Transverse colon (tissue), 4 donors: ENCODE results near the gene PJA1. TPM values are rescaled to one million over a fixed set of nuclear protein-coding genes. Genes with fewer than 3 reads are reported as not detected.

Experiments used
- DNase-seq: peaks from one replicate; pipeline ENCODE4 v3.0.0-alpha.2; 2019
- H3K27ac ChIP-seq, 4 donors: fragments of 200-600 bp; sonication (generic); 2 replicates each; pipeline ENCODE4 v1.5.1; 2016 to 2018; ENCODE audit warnings: inconsistent platforms in 4 of 4
- H3K27me3 ChIP-seq: fragments of 200-600 bp; sonication (generic); 2 replicates; pipeline ENCODE4 v1.5.1; 2017; ENCODE audit warnings: inconsistent platforms
- H3K36me3 ChIP-seq, 4 donors: fragments of 200-600 bp; sonication (generic); 2 replicates each; pipeline ENCODE4 v1.5.1; 2017 to 2019; ENCODE audit warnings: inconsistent platforms in 4 of 4
- H3K4me1 ChIP-seq, 4 donors: fragments of 200-600 bp; sonication (generic); 2 replicates each; pipeline ENCODE4 v1.5.1; 2017 to 2020; ENCODE audit warnings: inconsistent platforms in 4 of 4
- H3K4me3 ChIP-seq, 4 donors: fragments of 200-600 bp; sonication (generic); 1 replicate in 1 of 4; 2 replicates in 3 of 4; pipeline versions ENCODE4 v1.5.1 to v1.6.1; 2017 to 2019; ENCODE audit warnings: inconsistent platforms in 4 of 4
- H3K9me3 ChIP-seq, 2 donors: fragments of 200-600 bp; sonication (generic); 2 replicates each; pipeline ENCODE4 v1.5.1; 2017 to 2019; ENCODE audit warnings: inconsistent platforms in 2 of 2
- EP300 ChIP-seq: sonication (generic); formaldehyde crosslinking; IDR thresholded peaks from one replicate; pipeline ENCODE4 v1.6.1; 2017; ENCODE audit warnings: antibody characterized with exemption, low read depth
- POLR2A ChIP-seq: fragments of 450-650 bp; IDR thresholded peaks from one replicate; pipeline ENCODE4 v1.6.1; 2016; ENCODE audit warnings: antibody characterized with exemption, mild to moderate bottlenecking, moderate library complexity
- POLR2AphosphoS5 ChIP-seq, 3 donors: sonication (generic); formaldehyde crosslinking; IDR thresholded peaks; one replicate each; pipeline ENCODE4 v1.6.1; 2016; ENCODE audit warnings: antibody characterized with exemption in 3 of 3
- WGBS, 2 donors: methylation state at CpG; one replicate each; pipeline ENCODE4 v1.1.5; 2018; ENCODE audit warnings: low coverage in 1 of 2; 5-methylcytosine and 5-hydroxymethylcytosine counted together
- in situ Hi-C, 4 donors: fragments of 200-750 bp; cut with MboI; loops; one replicate each; pipeline versions ENCODE4 v1.15.0 to v1.15.1; 2017; ENCODE audit warnings: low sequenced_read_pairs in 3 of 4, low pct_ligation_motif_present in 1 of 4, low pct_unique_long_range_greater_than_20kb in 1 of 4
- intact Hi-C: fragments of 100-400 bp; cut with DNase I; formaldehyde crosslinking; loops from one replicate; pipeline ENCODE4 v1.15.1; 2023; ENCODE audit warnings: low total_unique reads
- total RNA-seq, 4 donors: library from RNA; depleted of rRNA; stranded (reverse); fragments of >200 nt; gene quantifications; one replicate each; pipeline ENCODE4 v1.1.0, GENCODE V29; 2016
- TF ChIP-seq, protein P1 (sequence below), 5 experiments: fragments of 200-600 bp in 3 of 5; fragments of 450-650 bp in 2 of 5; sonication (generic) in 3 of 5; IDR thresholded peaks; 1 replicate in 2 of 5; 2 replicates in 3 of 5; pipeline ENCODE4 v1.5.1; 2016 to 2017; ENCODE audit warnings: antibody characterized with exemption in 5 of 5, inconsistent platforms in 3 of 5, mild to moderate bottlenecking in 2 of 5, moderate library complexity in 1 of 5

Gene PJA1
- total RNA-seq, 4 donors from 2014 or later = 2.2 to 31.4 (median 6.9) TPM

- H3K27me3 ChIP-seq = peaks cover 5% of the 10 kb centered on the region
- DNase-seq = no peak
- no peaks in the 10 kb centered on the region for H3K9me3 ChIP-seq
- H3K36me3 ChIP-seq = no peaks in the 10 kb centered on the region
- H3K4me3 ChIP-seq = no peak overlapping the region
- peak overlapping the region; percentile 28 to 71 (median 66) for H3K27ac ChIP-seq
- 71% methylated on average over 11 of the region's 11 CpGs; no CpG with 5 or more reads in 1 of the 2 donors for WGBS, 2 donors
- no peak for TF ChIP-seq POLR2AphosphoS5 (IDR thresholded peaks at IDR 0.05)
- TF ChIP-seq, protein P1, sequence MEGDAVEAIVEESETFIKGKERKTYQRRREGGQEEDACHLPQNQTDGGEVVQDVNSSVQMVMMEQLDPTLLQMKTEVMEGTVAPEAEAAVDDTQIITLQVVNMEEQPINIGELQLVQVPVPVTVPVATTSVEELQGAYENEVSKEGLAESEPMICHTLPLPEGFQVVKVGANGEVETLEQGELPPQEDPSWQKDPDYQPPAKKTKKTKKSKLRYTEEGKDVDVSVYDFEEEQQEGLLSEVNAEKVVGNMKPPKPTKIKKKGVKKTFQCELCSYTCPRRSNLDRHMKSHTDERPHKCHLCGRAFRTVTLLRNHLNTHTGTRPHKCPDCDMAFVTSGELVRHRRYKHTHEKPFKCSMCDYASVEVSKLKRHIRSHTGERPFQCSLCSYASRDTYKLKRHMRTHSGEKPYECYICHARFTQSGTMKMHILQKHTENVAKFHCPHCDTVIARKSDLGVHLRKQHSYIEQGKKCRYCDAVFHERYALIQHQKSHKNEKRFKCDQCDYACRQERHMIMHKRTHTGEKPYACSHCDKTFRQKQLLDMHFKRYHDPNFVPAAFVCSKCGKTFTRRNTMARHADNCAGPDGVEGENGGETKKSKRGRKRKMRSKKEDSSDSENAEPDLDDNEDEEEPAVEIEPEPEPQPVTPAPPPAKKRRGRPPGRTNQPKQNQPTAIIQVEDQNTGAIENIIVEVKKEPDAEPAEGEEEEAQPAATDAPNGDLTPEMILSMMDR (IDR thresholded peaks at IDR 0.05) = no peak
- TF ChIP-seq EP300 = no peak
- no peak for TF ChIP-seq POLR2A
- intact Hi-C loops (no loop called here), in situ Hi-C loops (no loop called here)
- no peaks in the 10 kb centered on the region for H3K4me1 ChIP-seq
These were observed 27.7 kb downstream of the PJA1 start for GRCh38 chrX:69137371-69138117.

DNA sequence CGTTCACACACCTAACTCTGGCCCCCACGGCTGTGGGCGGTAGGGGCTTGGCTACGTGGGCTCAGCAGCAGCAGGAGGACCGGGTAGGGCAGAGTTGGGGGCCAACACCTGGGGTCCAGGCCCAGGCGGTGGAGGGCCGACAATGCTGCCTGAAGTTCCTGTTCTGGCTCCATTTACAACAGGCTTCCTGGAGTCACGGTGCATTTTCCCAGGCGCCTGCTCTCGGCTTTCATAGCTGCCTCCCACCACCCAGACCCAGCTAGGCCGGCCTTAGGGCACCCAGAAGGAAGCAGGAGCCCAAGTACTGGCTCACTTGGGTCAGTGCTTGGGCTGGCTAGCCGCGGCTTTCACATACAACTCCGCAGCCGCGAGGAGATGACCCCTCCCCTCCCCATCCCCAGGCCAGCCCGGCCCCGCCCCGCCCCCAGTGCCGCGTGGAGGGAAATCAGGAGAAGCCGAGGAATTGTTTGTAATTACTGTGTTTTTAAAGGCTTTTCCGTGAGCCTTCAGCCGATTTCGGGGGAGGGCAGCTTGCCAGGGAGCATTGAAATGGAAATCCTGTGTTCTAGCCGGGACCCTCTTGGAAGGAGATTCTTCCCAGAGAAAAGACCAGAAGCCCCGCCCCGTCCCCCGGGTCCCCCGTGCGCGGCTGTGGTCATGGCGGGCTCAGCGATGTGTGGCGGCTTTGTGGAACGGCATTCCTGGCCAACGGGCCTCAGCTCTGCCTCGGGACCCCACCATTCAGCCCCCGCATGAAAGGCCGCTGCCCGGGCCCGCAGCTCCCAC is 28.5 kb downstream of the PJA1 start:
- H3K4me3 ChIP-seq = no peak overlapping the region
- no peaks in the 10 kb centered on the region for H3K36me3 ChIP-seq
- H3K27me3 ChIP-seq = peaks cover 5% of the 10 kb centered on the region
- no peaks in the 10 kb centered on the region for H3K9me3 ChIP-seq
- in situ Hi-C loops = no loop called here
- no peak for DNase-seq
- H3K4me1 ChIP-seq = no peaks in the 10 kb centered on the region
- intact Hi-C loops = no loop called here
- WGBS, 2 donors = 48% methylated on average over 40 of the region's 42 CpGs; no CpG with 5 or more reads in 1 of the 2 donors
- TF ChIP-seq EP300 = no peak
- peak overlapping the region; percentile 28 to 71 (median 66) for H3K27ac ChIP-seq

- WGBS, 2 donors = 10 to 27% methylated on average over 2 to 6 of the region's 6 CpGs
- Histone ChIP-seq H3K4me1 (no peaks in the 10 kb centered on the region), H3K9me3 (no peaks in the 10 kb centered on the region), H3K27me3 (peaks cover 5% of the 10 kb centered on the region), H3K36me3 (no peaks in the 10 kb centered on the region), H3K27ac (no peak overlapping the region), H3K4me3 (no peak overlapping the region)
- DNase-seq = no peak
- in situ Hi-C loops = no loop called here
- intact Hi-C loops = no loop called here
- no peak for TF ChIP-seq POLR2A
- TF ChIP-seq, protein P1 (IDR thresholded peaks at IDR 0.05) = peak; percentile 19 to 26 (median 23)
- TF ChIP-seq EP300 = no peak
- TF ChIP-seq POLR2AphosphoS5 (IDR thresholded peaks at IDR 0.05) = no peak
These were observed 31.2 kb downstream of the PJA1 start for GRCh38 chrX:69133921-69134542.

- Histone ChIP-seq H3K27me3 (peaks cover 5% of the 10 kb centered on the region), H3K36me3 (no peaks in the 10 kb centered on the region), H3K9me3 (no peaks in the 10 kb centered on the region), H3K27ac (no peak overlapping the region), H3K4me1 (peaks cover 0 to 3% (median 0%) of the 10 kb centered on the region in 4 donors), H3K4me3 (no peak overlapping the region)
- in situ Hi-C loops (no loop called here), intact Hi-C loops (no loop called here)
- TF ChIP-seq POLR2AphosphoS5 (IDR thresholded peaks at IDR 0.05) = no peak
- no peak for TF ChIP-seq POLR2A
- no peak for TF ChIP-seq EP300
- TF ChIP-seq, protein P1 (IDR thresholded peaks at IDR 0.05) = no peak
- DNase-seq = no peak
- 68% methylated on average over 5 of the region's 5 CpGs; no CpG with 5 or more reads in 1 of the 2 donors for WGBS, 2 donors
These were observed 33.4 kb downstream of the PJA1 start for GRCh38 chrX:69131886-69132285.
